ENCODE measurements around the gene CEP131. TPM values are rescaled to one million over a fixed set of nuclear protein-coding genes. Genes with fewer than 3 reads are reported as not detected.

Gene CEP131
- total and polyA plus RNA-seq, 2 of the 4 experiments (the other 2 are of a cell fraction) = 4.8 to 9.6 TPM

GRCh38 chr17:81270279-81270678 lies 47.5 kb upstream of the CEP131 start:
- H2BK20ac ChIP-seq (ENCODE audit: low read depth, low read length) = no peak overlapping the region
- 96% methylated on average over 10 of the region's 18 CpGs; no CpG with 5 or more reads in 1 of the 2 experiments for WGBS, 2 experiments (ENCODE audit: extremely low coverage in 2 of 2, insufficient read length in 1 of 2)

More at GRCh38 chr17:81270279-81270678, 47.5 kb upstream of the CEP131 start:
- ChIA-PET POLR2A (ENCODE audit: unreplicated experiment) (no interaction called here), CTCF (no interaction called here)
- TF ChIP-seq CEBPB (IDR thresholded peaks at IDR 0.05; ENCODE audit: low read depth, low read length) = no peak
- TF ChIP-seq USF2 (IDR thresholded peaks at IDR 0.05; ENCODE audit: low read depth, low read length) = no peak
- no peak for TF ChIP-seq NFE2L2 (IDR thresholded peaks at IDR 0.05; ENCODE audit: low read depth, low read length)
- TF ChIP-seq ELK1 (IDR thresholded peaks at IDR 0.05; ENCODE audit: borderline replicate concordance, low read depth, low read length) = no peak
- no peak for TF ChIP-seq RCOR1 (IDR thresholded peaks at IDR 0.05; ENCODE audit: insufficient replicate concordance, low read length)
- TF ChIP-seq BHLHE40 (IDR thresholded peaks at IDR 0.05; ENCODE audit: low read depth, low read length) = no peak
- no peak for TF ChIP-seq RFX5 (IDR thresholded peaks at IDR 0.05; ENCODE audit: low read depth, low read length)
- no peak for TF ChIP-seq CTCF (conservative IDR thresholded peaks at IDR 0.05; ENCODE audit: low read depth, low read length)
- no peak for TF ChIP-seq MAFK (IDR thresholded peaks at IDR 0.05; ENCODE audit: low read depth, low read length)
- no peak for TF ChIP-seq RAD21 (IDR thresholded peaks at IDR 0.05; ENCODE audit: low read length)
- no peak for TF ChIP-seq FOS (IDR thresholded peaks at IDR 0.05; ENCODE audit: low read depth, low read length)
- TF ChIP-seq MAZ (IDR thresholded peaks at IDR 0.05; ENCODE audit: borderline replicate concordance, low read depth, low read length) = no peak
- TF ChIP-seq SMC3 (IDR thresholded peaks at IDR 0.05; ENCODE audit: low read depth, low read length) = no peak
- no peak for TF ChIP-seq POLR2A (IDR thresholded peaks at IDR 0.05; ENCODE audit: low read depth, low read length)
- no peak for TF ChIP-seq CHD1 (IDR thresholded peaks at IDR 0.05; ENCODE audit: low read depth, low read length)
- no peak for TF ChIP-seq MXI1 (IDR thresholded peaks at IDR 0.05; ENCODE audit: borderline replicate concordance, low read depth, low read length)
- Histone ChIP-seq H3K9me1 (ENCODE audit: insufficient read depth, low read length) (peaks cover 5% of the 10 kb centered on the region; the same call in 1 of the 2 replicates), H3K9me3 (ENCODE audit: control insufficient read depth, insufficient read depth, low read length) (no peaks in the 10 kb centered on the region), H2BK5ac (ENCODE audit: low read depth, low read length, poor library complexity, severe bottlenecking) (no peak overlapping the region), H3K4me1 (ENCODE audit: control insufficient read depth, insufficient read depth, low read length) (no peaks in the 10 kb centered on the region), H4K20me1 (ENCODE audit: insufficient read depth, low read length) (no peaks in the 10 kb centered on the region), H3K14ac (replicated peaks; ENCODE audit: low read depth, low read length) (no peak overlapping the region), H3K9ac (ENCODE audit: low read depth, low read length) (no peak overlapping the region), H3K27ac (ENCODE audit: insufficient read depth, low read length) (no peak overlapping the region), H3K4ac (ENCODE audit: low read depth, low read length) (no peak overlapping the region), H2BK120ac (ENCODE audit: low read depth, low read length) (no peak overlapping the region), H3K4me3 (ENCODE audit: insufficient read depth, low read depth, low read length) (no peak overlapping the region), H3K79me1 (ENCODE audit: low read depth in 1 of 2, low read length in 2 of 2) (peaks cover 0 to 16% of the 10 kb centered on the region in 2 experiments; a peak in 3 of 4 replicates), H3K23ac (ENCODE audit: low read depth, low read length) (no peak overlapping the region), H3K27me3 (ENCODE audit: control insufficient read depth, insufficient read depth, low read length) (no peaks in the 10 kb centered on the region), H2BK15ac (ENCODE audit: low read depth, low read length) (no peak overlapping the region), H3K56ac (ENCODE audit: extremely low read depth, insufficient read depth, low read length) (no peak overlapping the region), H2AFZ (replicated peaks; ENCODE audit: low read length, poor library complexity) (no peak overlapping the region), H2AK9ac (replicated peaks; ENCODE audit: low read depth, low read length, poor library complexity) (no peak overlapping the region), H4K91ac (ENCODE audit: insufficient read depth, low read depth, low read length) (no peak overlapping the region), H3K18ac (ENCODE audit: low read depth, low read length) (no peak overlapping the region), H4K5ac (ENCODE audit: low read depth, low read length) (no peak overlapping the region), H2AK5ac (ENCODE audit: low read depth, low read length) (no peak overlapping the region), H3K36me3 (ENCODE audit: control insufficient read depth, insufficient read depth, low read length) (peaks cover 65% of the 10 kb centered on the region), H3K4me2 (ENCODE audit: low read depth, low read length) (no peak overlapping the region), H4K8ac (ENCODE audit: low read depth in 2 of 2, low read length in 2 of 2) (no peak overlapping the region)
- BruUV-seq (replicated peaks) = no TSS peak
- dilution Hi-C loops (cut with HindIII; ENCODE audit: low sequenced_read_pairs, unreplicated experiment) (no loop called here), in situ Hi-C loops (cut with MboI; ENCODE audit: low sequenced_read_pairs) (no loop called here), intact Hi-C loops (cut with micrococcal nuclease) (no loop called here)
- ATAC-seq (ENCODE audit: low read depth) = no peak
- DNase-seq = no peak

Measured in IMR-90 (cell line).